Aorta (tissue), 5 donors: Measurements from ENCODE around the gene RITA1. TPM values are rescaled to one million over a fixed set of nuclear protein-coding genes. Genes with fewer than 3 reads are reported as not detected.

Experiments used
- ATAC-seq: fragments of 200-7000 bp; cut with Tn5 transposase; one replicate; pipeline ENCODE4 v1.9.1; 2022; ENCODE audit warnings: moderate library complexity; ENCODE audit not compliant: low FRiP score
- DNase-seq, 2 donors: peaks; one replicate each; pipeline ENCODE4 v3.0.0-alpha.2; 2020
- H3K27ac ChIP-seq, 2 donors: one replicate each; pipeline ENCODE4 v1.5.1; 2013; ENCODE audit warnings: low read length in 2 of 2, mild to moderate bottlenecking in 2 of 2, moderate library complexity in 2 of 2, control low read depth in 1 of 2, inconsistent platforms in 1 of 2, low read depth in 1 of 2
- H3K27me3 ChIP-seq, 2 donors: one replicate each; pipeline ENCODE4 v1.6.1; 2013; ENCODE audit warnings: control low read depth in 1 of 2, low read length in 1 of 2, mild to moderate bottlenecking in 1 of 2, moderate library complexity in 1 of 2; ENCODE audit not compliant: insufficient read depth in 2 of 2, control insufficient read depth in 1 of 2
- H3K36me3 ChIP-seq, 2 donors: one replicate each; pipeline ENCODE4 v1.6.1; 2013; ENCODE audit warnings: control low read depth in 1 of 2, low read length in 1 of 2, mild to moderate bottlenecking in 1 of 2; ENCODE audit not compliant: insufficient read depth in 2 of 2, control insufficient read depth in 1 of 2
- H3K4me1 ChIP-seq, 2 donors: one replicate each; pipeline ENCODE4 v1.6.1; 2013; ENCODE audit warnings: low read length in 2 of 2, control low read depth in 1 of 2, mild to moderate bottlenecking in 1 of 2, moderate library complexity in 1 of 2; ENCODE audit not compliant: insufficient read depth in 2 of 2, control insufficient read depth in 1 of 2
- H3K4me3 ChIP-seq, 2 donors: one replicate each; pipeline ENCODE4 v1.5.1; 2013; ENCODE audit warnings: low read length in 2 of 2, control low read depth in 1 of 2, mild to moderate bottlenecking in 1 of 2
- H3K9me3 ChIP-seq: one replicate; pipeline ENCODE4 v1.6.1; 2013; ENCODE audit warnings: mild to moderate bottlenecking, low read length; ENCODE audit not compliant: control insufficient read depth
- WGBS, 2 donors: extraction: QIAGEN DNeasy Blood & Tissue Kit; methylation state at CpG; one replicate each; pipeline ENCODE4 v1.1.7; 2013; 5-methylcytosine and 5-hydroxymethylcytosine counted together
- intact Hi-C, 2 donors: fragments of 100-400 bp; cut with DNase I; formaldehyde crosslinking; loops; one replicate each; pipeline versions ENCODE4 v1.14.2 to v1.15.0; 2022
- polyA plus RNA-seq, 2 donors: library from polyadenylated mRNA; stranded (reverse); fragments of 200-250 nt; gene quantifications; one replicate each; pipeline ENCODE4 v1.2.3, GENCODE V29; 2013
- total RNA-seq, 2 donors: library from RNA; stranded (reverse); fragmentation: NEBNext Ultra II Directional; extraction: Animal tissue kit (Norgen Biotek cat#: 25700); gene quantifications; one replicate each; pipeline ENCODE4 v1.2.1, GENCODE V29; 2021
- donor health status: healthy with polysubstance abuse.
- donor health status: Bipolar disorder and iron deficiency.
- donor health status: DM: no; HTN: no; CAD: no.
- donor health status: DM: no; HTN: no; CAD: no.
- donor health status: DM: yes; HTN: yes; CAD: no.

RITA1 gene
- total and polyA plus RNA-seq, 4 donors = 6.1 to 11.5 (median 10.4) TPM

DNA sequence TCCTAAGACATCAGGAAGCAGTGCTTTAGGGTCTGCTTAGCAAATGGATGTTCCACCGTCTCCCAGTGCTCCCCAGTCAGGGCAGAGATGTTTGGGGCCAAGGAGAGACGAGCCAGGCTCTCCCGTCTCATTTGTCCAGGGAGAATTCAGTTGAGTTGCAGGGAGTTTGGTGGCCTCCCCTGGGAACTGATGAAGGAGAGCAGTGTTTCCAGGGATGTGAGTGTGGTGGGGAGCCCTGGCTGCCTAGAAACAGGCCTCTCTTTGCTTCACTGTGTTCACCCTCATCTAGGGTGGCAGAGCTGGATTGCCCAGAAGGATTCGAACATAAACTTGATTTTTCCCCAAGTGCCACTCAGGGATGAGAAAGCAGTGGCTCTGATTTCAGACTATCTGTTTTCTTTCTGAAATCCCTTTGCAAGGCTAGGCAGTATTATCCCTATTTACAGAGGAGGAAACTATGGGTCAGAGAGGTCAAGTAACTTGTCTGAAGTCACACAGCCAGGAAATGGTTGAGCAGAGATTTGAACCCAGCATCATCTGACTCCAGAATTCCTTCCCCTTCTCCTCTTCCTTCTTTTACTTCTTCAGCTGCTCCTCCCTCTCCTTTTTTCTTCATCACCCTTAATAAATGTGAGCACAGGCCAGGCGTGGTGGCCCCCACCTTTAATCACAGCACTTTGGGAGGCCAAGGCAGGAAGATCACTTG lies 42.3 kb downstream of the RITA1 start:
- Histone ChIP-seq H3K27ac (peak overlapping the region; percentile 86 to 97), H3K9me3 (no peaks in the 10 kb centered on the region), H3K27me3 (no peaks in the 10 kb centered on the region), H3K4me1 (peaks cover 8% of the 10 kb centered on the region in 2 donors), H3K4me3 (no peak overlapping the region), H3K36me3 (no peaks in the 10 kb centered on the region)
- WGBS, 2 donors = 25 to 26% methylated on average over 5 of the region's 5 CpGs
- DNase-seq = peak in 1 of 2 donors; percentile 36
- intact Hi-C loops = loop anchor here in 1 of 2 donors (5.0 kb wide), 1 partner anchor 44 kb away; no protein-coding TSS in a partner anchor
- ATAC-seq = no peak

DNA sequence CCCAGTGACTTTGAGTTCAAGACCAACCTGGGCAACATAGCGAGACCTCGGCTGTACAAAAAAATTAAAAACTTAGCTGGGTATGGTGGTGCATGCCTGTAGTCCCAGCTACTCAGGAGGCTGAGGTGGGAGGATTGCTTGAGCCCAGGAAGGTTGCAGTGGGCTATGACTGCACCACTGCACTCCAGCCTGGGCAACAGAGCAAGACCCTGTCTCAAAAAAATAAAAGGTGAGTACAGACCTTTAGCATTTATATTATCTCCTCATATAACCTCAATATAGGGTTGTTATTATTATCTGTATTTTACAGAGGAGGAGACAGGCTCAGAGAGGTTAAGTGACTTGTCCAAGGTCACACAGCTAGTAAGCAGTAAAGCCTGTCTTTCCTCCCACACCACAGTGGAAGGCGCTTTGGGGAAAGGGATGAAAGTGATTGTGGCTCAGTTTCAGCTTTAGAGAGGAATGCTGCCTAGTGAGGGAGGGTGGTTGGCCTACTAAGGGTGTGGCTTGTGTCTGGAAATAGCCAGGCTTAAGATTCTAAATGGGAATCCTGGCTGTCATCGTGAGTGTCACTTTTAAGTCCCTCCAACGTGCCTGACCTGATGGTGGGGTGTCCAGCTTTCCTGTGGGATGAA lies 43.0 kb downstream of the RITA1 start:
- H3K4me3 ChIP-seq = no peak overlapping the region
- H3K36me3 ChIP-seq = no peaks in the 10 kb centered on the region
- peak; percentile 11 to 44 for DNase-seq
- no peak for ATAC-seq
- no peaks in the 10 kb centered on the region for H3K9me3 ChIP-seq
- peaks cover 8% of the 10 kb centered on the region in 2 donors for H3K4me1 ChIP-seq
- WGBS, 2 donors = 57 to 58% methylated on average over 5 of the region's 5 CpGs
- intact Hi-C loops = loop anchor here in 1 of 2 donors (5.0 kb wide), 1 partner anchor 44 kb away; no protein-coding TSS in a partner anchor
- peak overlapping the region; percentile 86 to 97 for H3K27ac ChIP-seq
- H3K27me3 ChIP-seq = no peaks in the 10 kb centered on the region

DNA sequence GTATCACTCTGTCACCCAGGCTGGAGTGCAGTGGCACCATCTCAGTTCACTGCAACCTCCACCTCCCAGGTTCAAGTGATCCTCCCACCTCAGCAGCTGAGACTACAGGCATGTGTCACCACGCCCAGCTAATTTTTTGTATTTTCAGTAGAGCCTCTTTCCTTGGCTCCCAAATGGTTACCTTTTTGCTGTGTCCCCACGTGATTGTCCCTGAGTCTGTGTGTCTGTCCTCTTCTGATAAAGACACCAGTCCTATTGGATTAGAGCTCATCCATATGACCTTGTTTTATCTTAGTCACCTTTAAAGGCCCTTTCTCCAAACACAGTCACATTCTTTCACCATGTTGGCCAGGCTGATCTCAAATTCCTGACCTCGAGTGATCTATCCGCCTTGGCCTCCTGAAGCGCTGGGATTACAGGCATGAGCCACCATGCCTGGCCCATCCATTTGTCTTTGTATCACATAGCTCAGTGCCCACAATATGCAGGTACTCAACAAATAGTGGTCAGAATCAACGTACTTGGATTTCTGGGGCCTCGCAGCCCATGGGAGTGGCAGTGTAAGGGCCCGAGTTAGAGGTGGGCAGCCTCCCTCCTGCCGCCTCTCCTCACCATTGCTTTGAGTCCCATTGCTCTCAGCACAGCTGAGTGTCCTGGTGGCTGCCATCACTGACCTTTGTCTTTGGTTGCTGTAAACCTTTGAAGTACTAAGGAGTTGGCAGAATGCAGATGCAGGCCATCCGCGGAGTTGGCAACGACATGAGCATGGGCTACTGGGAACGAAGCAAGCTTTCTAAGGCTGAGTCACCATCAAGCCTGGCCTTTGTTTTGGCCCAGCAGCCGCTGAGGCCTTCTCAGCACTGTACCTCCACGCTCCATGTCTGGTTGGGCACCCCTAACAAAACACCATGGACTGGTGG lies 45.1 kb downstream of the RITA1 start:
- no peak overlapping the region for H3K4me3 ChIP-seq
- no peaks in the 10 kb centered on the region for H3K36me3 ChIP-seq
- 78 to 79% methylated on average over 15 of the region's 15 CpGs for WGBS, 2 donors
- intact Hi-C loops = no loop called here
- DNase-seq (peak; percentile 70 to 75), ATAC-seq (no peak)
- H3K9me3 ChIP-seq = no peaks in the 10 kb centered on the region
- peaks cover 8% of the 10 kb centered on the region in 2 donors for H3K4me1 ChIP-seq
- peak overlapping the region in 1 of 2 donors; percentile 93 for H3K27ac ChIP-seq
- no peaks in the 10 kb centered on the region for H3K27me3 ChIP-seq

DNA sequence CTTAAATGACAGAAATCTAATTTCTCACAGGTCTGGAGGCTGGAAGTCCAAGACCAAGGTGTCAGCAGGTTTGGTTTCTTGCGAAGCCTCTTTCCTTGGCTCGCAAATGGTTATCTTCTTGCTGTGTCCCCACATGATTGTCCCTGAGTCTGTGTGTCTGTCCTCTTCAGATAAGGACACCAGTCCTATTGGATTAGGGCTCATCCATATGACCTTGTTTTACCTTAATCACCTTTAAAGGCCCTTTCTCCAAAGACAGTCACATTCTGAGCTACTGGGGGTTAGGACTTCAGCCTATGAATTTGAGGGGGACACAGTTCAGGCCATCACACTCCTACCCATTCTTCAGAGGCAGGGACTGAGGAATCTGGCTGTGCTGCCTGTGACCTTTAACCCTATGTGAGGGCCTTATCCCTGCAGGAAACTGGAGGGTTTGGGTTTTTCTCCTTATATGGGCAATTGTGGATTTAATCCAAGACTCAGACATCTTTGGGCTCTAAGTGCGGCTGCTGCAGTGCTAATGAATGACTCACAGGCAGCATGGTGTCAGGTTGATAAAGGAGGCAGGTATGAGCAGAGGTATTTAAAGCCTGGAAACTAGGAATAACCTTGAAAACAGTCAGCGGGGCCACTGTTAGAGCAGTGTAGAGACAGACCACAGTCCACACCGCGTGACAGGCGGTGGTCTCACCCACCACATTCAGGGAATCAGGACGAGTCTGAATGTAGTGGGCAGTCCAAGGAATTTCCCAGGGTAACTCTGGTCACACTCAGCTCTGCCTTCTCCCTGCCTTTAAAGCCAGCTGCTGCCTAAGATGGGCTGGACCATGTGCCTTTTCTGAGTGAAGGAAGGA lies 45.9 kb downstream of the RITA1 start:
- no peaks in the 10 kb centered on the region for H3K9me3 ChIP-seq
- ATAC-seq (no peak), DNase-seq (peak in 1 of 2 donors; percentile 42)
- H3K27me3 ChIP-seq = no peaks in the 10 kb centered on the region
- no peaks in the 10 kb centered on the region for H3K36me3 ChIP-seq
- peak overlapping the region; percentile 16 to 93 for H3K27ac ChIP-seq
- peaks cover 8% of the 10 kb centered on the region in 2 donors for H3K4me1 ChIP-seq
- H3K4me3 ChIP-seq = no peak overlapping the region
- 70 to 76% methylated on average over 8 of the region's 8 CpGs for WGBS, 2 donors
- intact Hi-C loops = no loop called here

DNA sequence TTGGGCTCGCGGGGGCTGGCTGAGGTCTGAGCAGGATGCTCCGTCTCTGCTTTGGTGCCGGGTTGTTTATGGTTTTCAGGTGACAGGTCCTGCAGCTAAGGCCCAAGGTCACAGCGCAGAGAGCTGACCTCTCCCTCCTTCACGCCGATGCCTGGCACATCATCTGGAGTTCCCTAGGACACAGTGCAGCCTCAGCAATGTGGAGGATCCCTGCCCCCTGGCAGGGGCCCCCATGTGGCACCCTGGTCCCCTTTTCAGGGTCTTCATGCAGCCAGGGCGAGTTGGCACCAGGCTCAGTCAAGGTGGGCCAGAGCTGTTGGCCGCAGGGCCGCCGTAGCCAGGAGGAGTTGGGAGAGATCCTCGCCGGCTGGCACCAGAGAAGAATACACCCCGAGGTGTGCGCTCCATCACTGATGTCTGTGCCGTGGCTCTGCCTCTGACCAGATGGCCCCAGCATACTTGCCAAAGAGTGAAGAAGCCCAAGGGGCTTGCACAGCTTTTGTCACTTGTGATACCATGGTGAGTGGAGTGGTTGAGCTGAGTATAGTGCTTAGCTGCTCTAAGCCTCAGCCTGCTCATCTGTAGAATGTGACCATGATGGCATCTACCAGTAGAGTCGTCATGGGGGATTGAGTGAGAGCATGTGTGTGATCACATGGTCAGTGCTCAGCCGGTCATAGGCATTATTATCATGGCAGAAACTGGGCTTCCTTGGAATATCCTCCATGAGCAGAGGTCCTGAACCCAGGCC lies 46.7 kb downstream of the RITA1 start:
- Histone ChIP-seq H3K36me3 (no peaks in the 10 kb centered on the region), H3K4me1 (peaks cover 5 to 13% of the 10 kb centered on the region in 2 donors), H3K27me3 (no peaks in the 10 kb centered on the region), H3K27ac (peak overlapping the region; percentile 72 to 93), H3K4me3 (no peak overlapping the region), H3K9me3 (no peaks in the 10 kb centered on the region)
- ATAC-seq (no peak), DNase-seq (peak; percentile 49 to 69)
- 83 to 85% methylated on average over 18 of the region's 18 CpGs for WGBS, 2 donors
- intact Hi-C loops = no loop called here

DNA sequence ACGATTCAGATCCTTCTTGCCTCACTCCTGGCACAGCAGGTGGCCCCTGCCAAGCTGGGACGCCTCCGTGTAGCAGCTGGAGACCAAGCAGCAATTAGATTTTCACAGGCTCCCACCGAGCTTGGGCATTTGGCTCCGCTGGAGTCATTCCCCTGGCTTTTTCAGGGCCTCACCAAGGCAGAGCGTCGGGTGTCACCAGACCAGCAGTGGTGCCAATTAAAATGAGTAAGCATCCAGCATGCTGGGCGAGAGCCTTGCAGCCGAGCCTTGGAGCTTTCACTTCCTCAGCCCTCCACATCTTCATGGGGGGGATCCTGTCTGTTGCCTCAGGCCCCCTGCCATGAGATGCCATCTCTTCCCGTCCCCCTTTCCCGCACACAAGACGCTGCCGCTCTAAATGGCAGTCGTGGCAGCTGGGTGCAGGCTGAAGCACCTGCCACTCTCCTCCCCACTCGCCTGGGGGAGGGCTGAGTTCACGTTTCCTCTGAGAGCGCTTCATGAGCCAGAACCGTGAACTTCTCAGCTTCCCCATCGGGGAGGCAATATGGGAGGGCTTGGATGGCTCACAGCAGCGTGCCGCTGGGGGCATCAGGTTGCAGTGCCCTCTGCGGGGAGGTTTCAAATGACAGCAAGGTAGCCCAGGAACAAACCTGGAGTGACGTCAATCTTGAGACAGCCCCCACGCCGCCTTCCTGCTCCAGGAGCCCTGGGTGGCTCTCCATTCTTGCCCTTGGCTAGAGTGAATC lies 47.5 kb downstream of the RITA1 start:
- ATAC-seq (peak; percentile 79), DNase-seq (peak; percentile 86 to 89)
- no peaks in the 10 kb centered on the region for H3K9me3 ChIP-seq
- no peaks in the 10 kb centered on the region for H3K36me3 ChIP-seq
- H3K27ac ChIP-seq = peak overlapping the region; percentile 72 to 93
- 9 to 11% methylated on average over 25 of the region's 25 CpGs for WGBS, 2 donors
- no peak overlapping the region for H3K4me3 ChIP-seq
- peaks cover 5 to 12% of the 10 kb centered on the region in 2 donors for H3K4me1 ChIP-seq
- intact Hi-C loops = no loop called here
- H3K27me3 ChIP-seq = no peaks in the 10 kb centered on the region

DNA sequence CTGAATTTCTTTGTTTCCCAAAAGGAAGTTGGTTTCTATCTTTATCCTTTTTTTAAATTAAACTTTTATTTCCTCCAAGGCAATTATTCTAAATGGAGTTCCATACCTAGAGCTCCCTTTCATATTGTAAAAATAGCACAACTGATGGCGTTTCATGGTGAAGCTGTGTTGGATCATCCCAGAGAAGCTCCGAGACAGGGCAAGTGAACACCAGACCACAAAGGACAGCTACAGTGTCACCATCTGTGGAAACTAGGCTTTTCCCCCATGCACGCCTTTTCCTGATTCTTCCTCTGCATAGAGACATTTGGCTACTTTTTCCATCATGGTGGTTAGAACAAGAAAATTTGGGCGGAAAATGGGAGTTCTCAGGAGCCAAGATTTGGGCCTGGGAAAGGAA lies 48.4 kb downstream of the RITA1 start:
- intact Hi-C loops = no loop called here
- ATAC-seq = no peak
- no peaks in the 10 kb centered on the region for H3K27me3 ChIP-seq
- no peak overlapping the region for H3K4me3 ChIP-seq
- no peaks in the 10 kb centered on the region for H3K36me3 ChIP-seq
- peak overlapping the region in 1 of 2 donors; percentile 12 for H3K27ac ChIP-seq
- peaks cover 5 to 18% of the 10 kb centered on the region in 2 donors for H3K4me1 ChIP-seq
- 92 to 96% methylated on average over 4 of the region's 4 CpGs for WGBS, 2 donors
- peak in 1 of 2 donors; percentile 12 for DNase-seq
- no peaks in the 10 kb centered on the region for H3K9me3 ChIP-seq
